Nephron (organoid): ENCODE measurements around the gene STAP2.

Source experiments
- H3K27ac Mint-ChIP-seq, 3 experiments: 2 replicates each; pipeline ENCODE4 v1.8.0; 2020; ENCODE audit warnings: mixed read lengths in 3 of 3, mild to moderate bottlenecking in 2 of 3, moderate library complexity in 1 of 3
- H3K27me3 Mint-ChIP-seq: 2 replicates; pipeline ENCODE4 v1.8.0; 2021; ENCODE audit warnings: low read depth, mild to moderate bottlenecking, moderate library complexity, mixed read lengths
- H3K36me3 Mint-ChIP-seq: 2 replicates; pipeline ENCODE4 v1.8.0; 2020; ENCODE audit warnings: low read depth, mixed read lengths
- H3K4me1 Mint-ChIP-seq: 2 replicates; pipeline ENCODE4 v1.8.0; 2020; ENCODE audit warnings: mixed read lengths
- H3K4me3 Mint-ChIP-seq, 3 experiments: 2 replicates each; pipeline ENCODE4 v1.8.0; 2020; ENCODE audit warnings: mild to moderate bottlenecking in 3 of 3, mixed read lengths in 3 of 3, moderate library complexity in 2 of 3
- H3K9me3 Mint-ChIP-seq: 2 replicates; pipeline ENCODE4 v1.8.0; 2020; ENCODE audit warnings: mixed read lengths
- CTCF ChIP-seq, 3 experiments: fragments of 200-600 bp; sonication (generic); IDR thresholded peaks; one replicate each; pipeline ENCODE4 v1.5.0; 2021; ENCODE audit warnings: antibody characterized with exemption in 3 of 3; ENCODE audit not compliant: unreplicated experiment in 3 of 3

STAP2 gene

DNA sequence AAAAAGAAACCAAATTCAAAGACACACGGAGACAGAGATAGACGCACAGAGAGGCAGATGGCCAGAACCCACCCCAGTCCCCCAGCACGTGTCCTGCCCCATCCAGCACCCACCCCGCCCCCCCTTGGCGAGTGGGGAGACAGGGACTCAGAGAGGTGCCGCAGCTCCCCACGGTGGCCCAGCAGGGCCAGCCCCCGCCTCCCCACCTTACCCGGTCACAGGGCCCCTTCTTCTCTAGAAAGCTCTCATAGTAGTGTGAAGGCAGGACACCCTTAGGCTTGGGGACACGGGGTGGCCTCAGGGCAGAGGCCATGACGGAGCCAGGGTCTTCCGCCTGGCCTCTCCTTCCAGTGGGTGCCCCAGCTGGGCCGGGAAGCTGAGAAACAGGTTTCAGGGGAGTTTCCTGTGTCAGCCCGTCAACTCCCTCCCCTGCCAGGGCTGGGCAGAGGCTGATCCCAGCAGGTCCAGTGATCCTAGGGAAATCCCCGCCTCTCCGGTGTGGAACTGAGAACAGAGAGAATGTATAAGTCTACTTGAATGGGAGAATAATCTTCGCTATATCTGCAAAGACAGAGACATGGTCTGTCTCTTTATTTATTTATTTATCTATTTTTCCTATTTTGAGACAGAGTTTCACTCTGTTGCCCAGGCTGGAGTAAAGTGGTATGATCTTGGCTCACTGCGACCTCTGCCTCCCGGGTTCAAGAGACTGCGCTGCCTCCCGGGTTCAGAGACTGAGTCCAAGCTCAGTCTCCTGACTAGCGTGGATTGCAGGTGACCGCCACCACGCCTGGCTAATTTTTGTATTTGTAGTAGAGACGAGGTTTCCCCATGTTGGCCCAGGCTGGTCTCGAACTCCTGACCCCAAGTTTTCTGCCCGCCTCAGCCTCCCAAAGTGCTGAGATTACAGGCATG is at the start of gene STAP2:
Gene STAP2, minus strand, starts transcription at position 387 of the 915 bp plus-strand sequence. Its CDS starts 74 bp downstream, at position 313.
- no peaks in the 10 kb centered on the region for H3K27me3 Mint-ChIP-seq
- TF ChIP-seq CTCF (IDR thresholded peaks at IDR 0.05; ENCODE audit: unreplicated experiment in 3 of 3) = no peak
- peak within 1 kb of the TSS; percentile 75 to 85 (median 83) for H3K4me3 Mint-ChIP-seq
- H3K36me3 Mint-ChIP-seq = peaks cover 7% of the 10 kb centered on the region
- H3K9me3 Mint-ChIP-seq = no peaks in the 10 kb centered on the region
- H3K27ac Mint-ChIP-seq = peak within 1 kb of the TSS; percentile 77 to 93 (median 86)
- H3K4me1 Mint-ChIP-seq = peaks cover 9% of the 10 kb centered on the region

- TF ChIP-seq CTCF (IDR thresholded peaks at IDR 0.05; ENCODE audit: unreplicated experiment in 3 of 3) = peak in 2 of 3 experiments; percentile 10 to 18
- H3K4me3 Mint-ChIP-seq = no peak overlapping the region
- peak overlapping the region; percentile 54 to 85 (median 82) for H3K27ac Mint-ChIP-seq
- H3K27me3 Mint-ChIP-seq = no peaks in the 10 kb centered on the region
- peaks cover 4% of the 10 kb centered on the region for H3K36me3 Mint-ChIP-seq
- peaks cover 42% of the 10 kb centered on the region for H3K4me1 Mint-ChIP-seq
- H3K9me3 Mint-ChIP-seq = no peaks in the 10 kb centered on the region
Measured at GRCh38 chr19:4386041-4386782, 47.6 kb upstream of the STAP2 start.

GRCh38 chr19:4385291-4386040 is 46.8 kb upstream of the STAP2 start:
- peak overlapping the region; percentile 54 to 85 (median 82) for H3K27ac Mint-ChIP-seq
- peaks cover 38% of the 10 kb centered on the region for H3K4me1 Mint-ChIP-seq
- H3K36me3 Mint-ChIP-seq = peaks cover 4% of the 10 kb centered on the region
- no peak for TF ChIP-seq CTCF (IDR thresholded peaks at IDR 0.05; ENCODE audit: unreplicated experiment in 3 of 3)
- H3K27me3 Mint-ChIP-seq = no peaks in the 10 kb centered on the region
- peak overlapping the region in 1 of 3 experiments; percentile 15 for H3K4me3 Mint-ChIP-seq
- no peaks in the 10 kb centered on the region for H3K9me3 Mint-ChIP-seq

DNA sequence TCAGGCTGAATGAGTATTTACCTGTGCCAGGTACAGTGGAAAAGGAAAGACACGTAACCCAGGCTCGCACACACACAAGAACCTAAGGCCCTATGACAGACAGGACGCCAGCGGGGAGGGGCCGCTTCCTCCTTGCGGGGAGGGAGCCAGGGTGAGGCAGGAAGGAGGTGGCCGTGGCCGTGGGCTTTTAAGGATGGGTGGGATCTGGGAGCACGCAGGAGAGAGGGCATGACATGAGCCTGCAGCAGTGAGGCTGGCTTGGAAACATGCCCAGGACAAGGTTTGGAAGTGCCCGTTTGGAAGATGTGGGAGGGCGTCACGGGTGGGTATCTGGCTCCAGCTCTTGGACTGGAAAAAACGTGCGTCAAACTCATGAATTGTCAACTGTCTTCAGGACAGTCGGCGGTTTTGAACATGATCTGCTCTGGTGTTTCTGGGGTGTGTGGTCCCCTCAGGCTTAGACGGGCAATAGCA is 41.7 kb upstream of the STAP2 start:
- Mint-ChIP-seq H3K27me3 (no peaks in the 10 kb centered on the region), H3K4me3 (no peak overlapping the region), H3K27ac (peak overlapping the region; percentile 48 to 61 (median 56)), H3K4me1 (peaks cover 44% of the 10 kb centered on the region), H3K36me3 (peaks cover 4% of the 10 kb centered on the region), H3K9me3 (no peaks in the 10 kb centered on the region)
- TF ChIP-seq CTCF (IDR thresholded peaks at IDR 0.05; ENCODE audit: unreplicated experiment in 3 of 3) = no peak

DNA sequence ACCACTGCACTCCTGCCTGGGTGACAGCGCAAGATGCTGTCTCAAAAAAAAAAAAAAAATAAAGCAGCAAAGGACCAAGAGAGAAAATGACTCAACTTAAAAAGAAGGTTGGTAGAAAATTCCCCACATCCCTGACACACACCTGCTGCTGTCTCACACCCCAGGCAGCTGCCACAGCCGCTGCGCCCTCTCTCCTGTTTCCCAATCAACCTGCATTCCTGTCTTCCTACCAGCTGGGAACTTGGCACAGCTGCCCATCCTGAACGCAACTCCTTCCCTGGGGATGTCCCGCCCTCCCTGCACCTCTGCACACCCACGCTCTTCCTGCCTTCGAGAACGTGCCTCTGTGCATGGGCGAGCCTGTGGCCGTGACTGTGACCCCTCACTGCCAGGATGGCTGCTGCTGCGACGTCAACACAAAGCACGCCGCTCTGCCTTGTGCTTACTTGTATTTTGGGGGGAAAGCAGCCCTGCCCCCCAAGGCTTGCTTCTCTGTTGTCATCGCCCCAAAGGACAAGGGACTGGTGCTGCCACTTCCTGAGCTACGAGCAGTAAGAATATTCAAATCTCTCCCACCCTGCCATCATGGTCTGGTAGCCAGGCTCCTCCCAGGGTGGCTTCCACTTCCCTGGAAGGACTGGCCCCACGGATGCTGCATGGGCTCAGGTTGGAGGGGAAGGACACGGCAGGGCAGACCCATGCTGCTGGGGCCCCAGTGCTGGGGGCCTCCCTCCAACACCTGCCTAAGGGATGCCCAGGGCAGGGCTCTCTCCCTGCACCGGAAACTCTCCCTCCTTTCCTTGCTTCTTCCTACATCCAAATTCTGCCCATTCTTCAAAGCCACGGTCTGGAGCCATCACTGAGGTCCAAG is 41.0 kb upstream of the STAP2 start:
- H3K27me3 Mint-ChIP-seq = no peaks in the 10 kb centered on the region
- peak overlapping the region in 1 of 3 experiments; percentile 23 for H3K4me3 Mint-ChIP-seq
- peak overlapping the region; percentile 56 to 69 (median 61) for H3K27ac Mint-ChIP-seq
- no peaks in the 10 kb centered on the region for H3K9me3 Mint-ChIP-seq
- H3K4me1 Mint-ChIP-seq = peaks cover 43% of the 10 kb centered on the region
- no peak for TF ChIP-seq CTCF (IDR thresholded peaks at IDR 0.05; ENCODE audit: unreplicated experiment in 3 of 3)
- peaks cover 4% of the 10 kb centered on the region for H3K36me3 Mint-ChIP-seq
